ENCODE results near the gene SGPP1.

DNA sequence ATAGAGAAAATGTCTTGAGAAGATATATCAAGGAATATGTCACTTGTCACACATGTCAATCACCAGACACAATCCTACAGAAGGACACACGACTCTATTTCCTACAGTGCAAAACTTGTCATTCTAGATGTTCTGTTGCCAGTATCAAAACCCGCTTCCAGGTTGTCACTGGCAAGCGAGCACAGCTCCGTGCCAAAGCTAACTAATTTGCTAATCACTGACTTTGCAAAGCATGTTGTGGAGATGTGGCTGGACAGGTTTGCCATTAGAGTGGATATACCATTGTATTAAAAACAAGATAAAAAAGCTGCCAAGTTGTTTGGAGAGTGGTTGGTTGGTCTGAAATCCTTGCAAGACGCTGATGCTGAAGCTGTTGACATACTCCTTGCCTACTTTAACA, 7.9 kb upstream of the SGPP1 start:
- TF ChIP-seq, protein P1, sequence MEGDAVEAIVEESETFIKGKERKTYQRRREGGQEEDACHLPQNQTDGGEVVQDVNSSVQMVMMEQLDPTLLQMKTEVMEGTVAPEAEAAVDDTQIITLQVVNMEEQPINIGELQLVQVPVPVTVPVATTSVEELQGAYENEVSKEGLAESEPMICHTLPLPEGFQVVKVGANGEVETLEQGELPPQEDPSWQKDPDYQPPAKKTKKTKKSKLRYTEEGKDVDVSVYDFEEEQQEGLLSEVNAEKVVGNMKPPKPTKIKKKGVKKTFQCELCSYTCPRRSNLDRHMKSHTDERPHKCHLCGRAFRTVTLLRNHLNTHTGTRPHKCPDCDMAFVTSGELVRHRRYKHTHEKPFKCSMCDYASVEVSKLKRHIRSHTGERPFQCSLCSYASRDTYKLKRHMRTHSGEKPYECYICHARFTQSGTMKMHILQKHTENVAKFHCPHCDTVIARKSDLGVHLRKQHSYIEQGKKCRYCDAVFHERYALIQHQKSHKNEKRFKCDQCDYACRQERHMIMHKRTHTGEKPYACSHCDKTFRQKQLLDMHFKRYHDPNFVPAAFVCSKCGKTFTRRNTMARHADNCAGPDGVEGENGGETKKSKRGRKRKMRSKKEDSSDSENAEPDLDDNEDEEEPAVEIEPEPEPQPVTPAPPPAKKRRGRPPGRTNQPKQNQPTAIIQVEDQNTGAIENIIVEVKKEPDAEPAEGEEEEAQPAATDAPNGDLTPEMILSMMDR (conservative IDR thresholded peaks at IDR 0.05; ENCODE audit: low read depth, low read length) = no peak
- TF ChIP-seq POLR2A (IDR thresholded peaks at IDR 0.05; ENCODE audit: low read depth, low read length) (no peak), RAD21 (IDR thresholded peaks at IDR 0.05; ENCODE audit: low read length) (no peak), SMC3 (IDR thresholded peaks at IDR 0.05; ENCODE audit: low read depth, low read length) (no peak), MAZ (IDR thresholded peaks at IDR 0.05; ENCODE audit: borderline replicate concordance, low read depth, low read length) (no peak), ELK1 (IDR thresholded peaks at IDR 0.05; ENCODE audit: borderline replicate concordance, low read depth, low read length) (no peak), NFE2L2 (IDR thresholded peaks at IDR 0.05; ENCODE audit: low read depth, low read length) (no peak), USF2 (IDR thresholded peaks at IDR 0.05; ENCODE audit: low read depth, low read length) (no peak), MAFK (IDR thresholded peaks at IDR 0.05; ENCODE audit: low read depth, low read length) (no peak), MXI1 (IDR thresholded peaks at IDR 0.05; ENCODE audit: borderline replicate concordance, low read depth, low read length) (no peak), RCOR1 (IDR thresholded peaks at IDR 0.05; ENCODE audit: insufficient replicate concordance, low read length) (no peak), CEBPB (IDR thresholded peaks at IDR 0.05; ENCODE audit: low read depth, low read length) (no peak)
